HepG2 (cell line): Measurements from ENCODE around the gene PPP3R2. TPM values are rescaled to one million over a fixed set of nuclear protein-coding genes. Genes with fewer than 3 reads are reported as not detected.

ENCODE experiments used
- polyA plus RNA-seq, 8 experiments: library from polyadenylated mRNA; depleted of rRNA in 3 of 8; stranded (reverse) in 7 of 8; unstranded in 1 of 8; fragments of >200 nt; fragmentation: Illumina TruSeq in 4 of 8; extraction: Trizol in 4 of 8; gene quantifications; 2 replicates each; pipeline versions ENCODE4 v1.2.1 to v1.2.3, GENCODE V29; 2011 to 2016; ENCODE audit warnings: low read depth in 4 of 8, missing spikeins in 1 of 8, mixed read lengths in 1 of 8; ENCODE audit not compliant: insufficient read depth in 1 of 8
- total RNA-seq, 5 experiments: library from RNA; depleted of rRNA; stranded (reverse); fragments of >200 nt; fragmentation: Illumina TruSeq; extraction: Trizol; gene quantifications; 2 replicates each; pipeline ENCODE4 v1.2.3, GENCODE V29; 2016; ENCODE audit warnings: low read depth in 1 of 5
- TF ChIP-seq, protein P1 (sequence below): sonication (generic); formaldehyde crosslinking; IDR thresholded peaks from 2 replicates; pipeline ENCODE4 v1.4.0; 2020; ENCODE audit warnings: missing genetic modification reagents

The PPP3R2 gene
- total and polyA plus RNA-seq, 2 of the 13 experiments (the other 11 are each of a cell fraction or from before 2014, with no cell fraction given): not detected

DNA sequence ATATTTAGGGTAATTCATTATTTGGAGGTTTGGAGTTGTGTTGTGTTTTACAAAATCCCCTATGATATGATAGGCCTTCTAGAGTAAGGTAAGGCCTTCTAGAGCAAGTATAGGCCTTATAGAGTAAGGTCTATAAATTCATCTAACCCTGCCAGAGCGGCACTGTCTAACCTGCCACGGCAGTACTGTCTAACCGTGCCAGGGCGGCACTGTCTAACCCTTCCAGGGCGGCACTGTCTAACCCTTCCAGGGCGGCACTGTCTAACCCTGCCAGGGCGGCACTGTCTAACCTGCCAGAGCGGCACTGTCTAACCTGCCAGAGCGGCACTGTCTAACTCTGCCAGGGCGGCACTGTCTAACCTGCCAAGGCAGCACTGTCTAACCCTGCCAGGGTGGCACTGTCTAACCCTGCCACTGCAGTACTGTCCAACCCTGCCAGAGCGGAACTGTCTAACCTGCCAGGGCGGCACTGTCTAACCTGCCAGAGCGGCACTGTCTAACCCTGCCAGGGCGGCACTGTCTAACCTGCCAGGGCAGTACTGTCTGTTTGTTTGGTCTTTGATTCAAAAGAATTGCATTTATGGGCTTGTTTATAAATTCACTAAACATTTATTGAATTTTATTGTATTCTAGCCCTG, 51.6 kb downstream of the PPP3R2 start (continued):
- TF ChIP-seq, protein P1, sequence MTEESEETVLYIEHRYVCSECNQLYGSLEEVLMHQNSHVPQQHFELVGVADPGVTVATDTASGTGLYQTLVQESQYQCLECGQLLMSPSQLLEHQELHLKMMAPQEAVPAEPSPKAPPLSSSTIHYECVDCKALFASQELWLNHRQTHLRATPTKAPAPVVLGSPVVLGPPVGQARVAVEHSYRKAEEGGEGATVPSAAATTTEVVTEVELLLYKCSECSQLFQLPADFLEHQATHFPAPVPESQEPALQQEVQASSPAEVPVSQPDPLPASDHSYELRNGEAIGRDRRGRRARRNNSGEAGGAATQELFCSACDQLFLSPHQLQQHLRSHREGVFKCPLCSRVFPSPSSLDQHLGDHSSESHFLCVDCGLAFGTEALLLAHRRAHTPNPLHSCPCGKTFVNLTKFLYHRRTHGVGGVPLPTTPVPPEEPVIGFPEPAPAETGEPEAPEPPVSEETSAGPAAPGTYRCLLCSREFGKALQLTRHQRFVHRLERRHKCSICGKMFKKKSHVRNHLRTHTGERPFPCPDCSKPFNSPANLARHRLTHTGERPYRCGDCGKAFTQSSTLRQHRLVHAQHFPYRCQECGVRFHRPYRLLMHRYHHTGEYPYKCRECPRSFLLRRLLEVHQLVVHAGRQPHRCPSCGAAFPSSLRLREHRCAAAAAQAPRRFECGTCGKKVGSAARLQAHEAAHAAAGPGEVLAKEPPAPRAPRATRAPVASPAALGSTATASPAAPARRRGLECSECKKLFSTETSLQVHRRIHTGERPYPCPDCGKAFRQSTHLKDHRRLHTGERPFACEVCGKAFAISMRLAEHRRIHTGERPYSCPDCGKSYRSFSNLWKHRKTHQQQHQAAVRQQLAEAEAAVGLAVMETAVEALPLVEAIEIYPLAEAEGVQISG: no peak

Other genes with a start within 250 kb of the PPP3R2 start
- gene BAAT, start 210.0 kb downstream of the PPP3R2 start, total RNA-seq (2016; rRNA removed; fragmentation: Illumina TruSeq; extraction: Trizol): 0.71 and 1.0 TPM in 2 replicates
- 7.9 and 11.2 TPM in 2 replicates for gene BAAT, start 210.0 kb downstream of the PPP3R2 start, polyA plus RNA-seq (2011; rRNA removed)
- gene MRPL50, start 196.4 kb downstream of the PPP3R2 start, total RNA-seq (2016; rRNA removed; fragmentation: Illumina TruSeq; extraction: Trizol): 70.0 and 107 TPM in 2 replicates
- 30.0 and 37.1 TPM in 2 replicates for gene MRPL50, start 196.4 kb downstream of the PPP3R2 start, polyA plus RNA-seq (2011; rRNA removed)
- gene ZNF189, start 196.1 kb downstream of the PPP3R2 start, total RNA-seq (2016; rRNA removed; fragmentation: Illumina TruSeq; extraction: Trizol): 50.0 and 65.4 TPM in 2 replicates
- 7.9 and 8.4 TPM in 2 replicates for gene ZNF189, start 196.1 kb downstream of the PPP3R2 start, polyA plus RNA-seq (2011; rRNA removed)
- 0.97 and 1.1 TPM in 2 replicates for gene ALDOB, start 159.2 kb downstream of the PPP3R2 start, total RNA-seq (2016; rRNA removed; fragmentation: Illumina TruSeq; extraction: Trizol)
- 0.29 and 0.84 TPM in 2 replicates for gene ALDOB, start 159.2 kb downstream of the PPP3R2 start, polyA plus RNA-seq (2011; rRNA removed)
- gene RNF20, start 61.1 kb downstream of the PPP3R2 start, total RNA-seq (2016; rRNA removed; fragmentation: Illumina TruSeq; extraction: Trizol): 37.6 and 56.0 TPM in 2 replicates
- 12.2 and 12.7 TPM in 2 replicates for gene RNF20, start 61.1 kb downstream of the PPP3R2 start, polyA plus RNA-seq (2011; rRNA removed)
- not detected in 2 replicates for gene GRIN3A, start 143.7 kb upstream of the PPP3R2 start, total RNA-seq (2016; rRNA removed; fragmentation: Illumina TruSeq; extraction: Trizol)
- gene GRIN3A, start 143.7 kb upstream of the PPP3R2 start, polyA plus RNA-seq (2011; rRNA removed): not detected in 2 replicates